GM18873 (cell line): ENCODE measurements around the gene SLC2A9.

Source experiments
- ATAC-seq: cut with Tn5 transposase; IDR thresholded peaks from one replicate; pipeline ENCODE4 v1.9.1; 2021; ENCODE audit warnings: mild to moderate bottlenecking, moderate library complexity, moderate number of reproducible peaks; ENCODE audit not compliant: unreplicated experiment, low FRiP score

The SLC2A9 gene

DNA sequence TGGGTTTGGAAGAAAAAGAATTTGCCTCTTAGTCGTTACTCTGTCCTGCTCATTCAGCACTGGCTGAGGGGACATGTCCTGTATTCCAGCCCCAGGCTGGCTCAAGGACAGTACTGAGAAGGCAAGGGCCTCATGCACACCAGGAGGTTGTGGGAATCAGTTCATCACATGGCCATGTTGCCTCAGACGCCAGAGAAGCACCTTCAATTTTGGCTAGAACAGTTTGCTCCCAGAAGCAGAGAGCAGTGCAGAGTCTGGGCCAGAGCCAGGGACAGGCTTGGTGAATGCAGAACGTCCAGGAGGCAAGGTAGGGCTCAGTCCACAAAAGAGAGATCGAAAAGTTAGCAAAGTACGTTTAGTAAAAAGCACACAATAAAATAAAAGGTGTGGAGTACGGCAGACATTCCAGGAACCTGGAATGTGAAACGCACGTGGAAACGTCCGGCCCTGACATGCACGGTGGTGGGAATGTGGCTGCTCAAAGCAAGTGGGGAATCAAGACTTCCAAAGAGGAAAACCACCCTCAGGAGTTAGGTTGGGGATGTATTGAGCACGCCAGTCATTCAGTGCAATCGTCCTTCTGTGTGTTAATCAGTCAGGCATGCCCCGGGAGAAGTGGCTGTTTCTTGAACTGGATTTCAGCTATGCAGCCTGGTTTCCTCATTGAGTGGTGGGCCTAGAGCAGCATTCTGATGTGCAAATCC, 1.2 kb upstream of the SLC2A9 start:
- ATAC-seq = no peak

DNA sequence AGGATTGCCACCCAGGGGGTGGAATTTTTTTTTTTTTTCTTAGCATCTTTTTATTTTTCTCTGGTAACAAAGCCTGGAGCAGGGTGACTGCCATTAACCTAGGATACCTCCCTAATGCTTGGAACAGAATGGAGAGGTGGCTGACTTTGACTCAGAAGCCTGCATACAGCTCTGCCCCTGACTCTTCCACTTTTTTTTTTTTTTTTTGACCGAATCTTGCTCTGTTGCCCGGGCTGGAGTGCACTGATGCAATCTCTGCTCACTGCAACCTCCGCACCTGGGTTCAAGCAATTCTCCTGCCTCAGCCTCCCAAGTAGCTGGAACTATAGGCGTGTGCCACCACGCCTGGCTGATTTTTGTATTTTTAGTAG, 341 bp upstream of the SLC2A9 start:
- no peak for ATAC-seq

DNA sequence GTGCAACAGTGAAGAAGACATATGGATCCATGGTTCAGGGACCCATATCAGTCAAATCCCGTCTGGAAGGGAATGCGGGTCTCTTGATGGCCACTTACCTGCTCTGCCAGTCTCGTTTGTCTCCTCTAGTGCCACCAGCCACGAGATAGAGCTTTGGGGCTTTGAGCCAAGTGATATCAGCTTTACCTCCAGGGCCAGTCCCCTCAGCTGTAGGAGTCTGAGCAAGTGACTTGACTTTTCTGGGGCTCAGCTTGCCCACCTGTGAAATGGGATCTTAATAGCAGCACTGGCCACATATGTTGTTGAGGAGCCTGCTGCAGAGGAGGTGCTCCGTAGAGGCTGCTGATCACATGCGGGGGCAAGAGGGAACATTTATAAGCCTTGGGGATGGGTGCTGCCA, 1.2 kb downstream of the SLC2A9 start:
- ATAC-seq = no peak

DNA sequence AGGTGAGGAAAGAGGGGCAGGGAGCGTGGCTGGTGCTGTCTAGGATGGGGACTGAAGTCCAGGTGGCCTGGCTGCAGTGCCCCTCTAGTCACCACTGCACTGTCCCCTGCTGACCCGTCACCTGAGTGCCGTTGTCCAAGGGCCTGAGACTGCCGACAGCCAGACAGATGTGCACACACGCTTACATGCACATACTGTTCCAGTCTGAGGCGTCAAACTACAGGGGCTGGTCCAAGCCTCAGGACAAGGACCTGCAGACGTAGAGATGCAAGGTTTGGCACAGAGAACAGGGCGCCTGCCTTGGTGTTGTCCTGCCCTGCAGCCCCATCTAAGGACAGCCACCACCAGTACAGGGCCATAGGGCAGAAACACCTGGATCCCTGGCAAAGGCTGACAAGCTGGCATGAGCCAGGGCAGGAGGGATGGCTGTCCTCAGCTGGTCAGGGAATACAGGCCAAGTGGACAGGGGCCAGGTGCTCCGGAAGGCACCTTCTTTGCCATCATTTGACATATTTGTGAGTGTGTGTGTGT, 1.7 kb downstream of the SLC2A9 start:
- ATAC-seq = no peak

DNA sequence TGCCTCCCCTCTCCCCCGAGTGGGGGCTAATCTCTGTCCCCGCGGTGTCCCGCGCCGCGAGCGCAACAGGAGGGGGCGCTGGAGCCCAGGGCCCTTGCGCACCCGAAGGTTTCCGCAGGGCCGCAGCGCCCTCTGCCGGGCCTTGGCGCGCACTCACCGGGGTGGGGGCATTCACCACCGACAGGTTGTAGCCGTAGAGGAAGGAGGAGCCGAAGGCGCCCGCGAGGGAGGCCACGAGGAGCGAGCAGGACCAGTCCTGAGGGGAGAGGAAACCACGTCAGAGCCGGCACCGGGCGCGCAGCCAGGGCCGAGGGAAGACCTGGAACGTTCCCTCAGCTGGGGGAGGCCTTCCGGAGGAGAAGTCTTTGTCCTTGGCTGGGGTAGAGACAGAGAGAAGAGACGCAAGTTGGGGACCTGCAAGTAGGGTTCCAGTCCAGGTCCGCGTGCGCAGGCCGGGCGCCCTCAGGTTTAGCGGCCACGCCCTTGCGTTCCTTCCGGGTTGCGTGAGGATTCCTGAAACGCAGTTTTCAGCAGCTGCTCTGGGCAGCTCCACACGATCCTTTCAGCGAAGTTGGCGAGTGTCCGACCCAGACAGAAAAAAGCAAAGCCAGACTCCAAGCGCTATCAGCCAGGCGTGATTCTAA, 2.4 kb downstream of the SLC2A9 start:
- peak; percentile 94 for ATAC-seq

DNA sequence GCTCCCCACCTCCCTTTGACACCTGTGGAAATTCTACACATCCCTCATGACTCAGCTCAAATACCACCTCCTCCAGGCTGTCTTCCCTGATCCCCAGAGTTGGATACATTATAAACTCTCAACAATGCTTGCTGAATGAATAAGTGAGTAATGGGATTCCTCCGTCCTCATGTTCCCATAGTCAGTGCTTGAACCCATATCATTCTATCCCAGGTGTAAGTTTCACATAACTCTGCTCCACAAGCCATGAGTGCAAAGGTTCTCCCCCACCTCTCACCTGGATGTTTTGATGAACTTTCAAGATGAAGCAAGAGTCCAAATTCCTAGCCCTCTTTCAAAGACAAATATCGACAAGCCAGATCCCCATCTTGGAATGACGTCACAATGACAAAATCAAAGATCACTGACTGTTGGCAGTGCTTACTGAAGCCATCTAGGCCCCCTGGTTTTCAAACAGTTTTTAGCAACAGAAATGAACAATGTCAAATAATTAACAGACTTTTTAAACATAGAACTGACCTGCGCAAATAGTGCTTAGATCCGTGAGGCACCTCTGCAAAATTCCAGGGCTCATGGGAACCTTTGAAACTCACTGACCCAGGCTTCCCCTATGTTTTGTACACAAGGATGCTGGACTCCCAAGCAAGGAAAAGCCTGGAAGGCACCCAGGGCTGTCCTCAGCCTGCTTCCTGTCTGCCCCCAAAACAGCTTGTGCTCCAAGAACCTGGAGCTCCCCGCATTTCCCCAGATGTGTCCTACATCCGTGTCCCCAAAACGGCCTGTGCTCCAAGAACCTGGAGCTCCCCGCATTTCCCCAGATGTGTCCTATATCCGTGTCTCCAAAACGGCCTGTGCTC, 4.0 kb downstream of the SLC2A9 start:
- no peak for ATAC-seq

DNA sequence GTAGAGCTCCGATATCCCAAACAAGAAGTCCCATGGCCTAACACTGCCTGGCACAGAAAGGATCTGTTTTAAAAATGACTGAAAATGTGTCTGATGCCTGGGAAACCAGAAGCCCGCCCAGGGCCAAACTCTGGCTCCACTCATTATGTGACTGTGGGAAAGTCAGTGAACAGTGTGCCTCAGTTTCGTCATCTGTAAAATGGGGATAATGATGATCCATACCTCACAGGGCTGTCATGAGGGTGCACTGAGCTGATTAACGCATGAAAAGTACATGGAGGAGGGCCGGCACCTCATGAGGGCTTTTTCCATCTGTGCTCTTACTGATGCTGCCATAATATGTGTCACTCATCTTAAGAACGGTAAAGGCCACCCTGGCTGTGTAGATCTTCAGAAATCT, 5.1 kb downstream of the SLC2A9 start:
- ATAC-seq = no peak

DNA sequence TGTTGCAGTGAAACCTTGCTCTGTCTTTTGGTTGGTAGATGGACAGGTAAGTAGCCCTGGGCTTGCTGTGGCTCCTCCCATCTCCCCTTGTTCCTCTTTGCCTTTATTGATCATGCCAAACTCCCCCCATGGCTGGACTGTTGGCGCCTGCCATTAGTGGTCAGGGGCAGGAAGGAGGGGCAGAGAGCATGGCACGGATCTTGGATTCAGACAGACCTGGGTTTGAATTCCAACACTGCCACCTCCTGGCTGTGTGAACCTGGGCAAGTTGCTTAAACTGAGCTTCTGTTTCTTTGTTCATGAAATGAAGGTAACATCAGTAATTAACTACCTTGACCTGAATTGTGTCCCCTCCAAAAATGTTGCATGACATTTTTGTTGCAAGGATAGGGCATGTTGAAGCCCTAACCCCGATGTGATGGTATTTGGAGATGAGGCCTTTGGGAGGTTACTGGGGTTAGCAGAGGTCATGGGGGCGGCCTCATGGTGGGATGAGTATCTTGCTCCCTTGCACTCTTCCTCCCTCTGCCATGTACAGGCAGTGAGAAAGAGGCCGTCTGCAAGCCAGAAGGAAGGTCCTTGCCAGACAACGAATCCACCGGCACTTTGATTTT, 6.0 kb downstream of the SLC2A9 start:
- ATAC-seq = no peak

DNA sequence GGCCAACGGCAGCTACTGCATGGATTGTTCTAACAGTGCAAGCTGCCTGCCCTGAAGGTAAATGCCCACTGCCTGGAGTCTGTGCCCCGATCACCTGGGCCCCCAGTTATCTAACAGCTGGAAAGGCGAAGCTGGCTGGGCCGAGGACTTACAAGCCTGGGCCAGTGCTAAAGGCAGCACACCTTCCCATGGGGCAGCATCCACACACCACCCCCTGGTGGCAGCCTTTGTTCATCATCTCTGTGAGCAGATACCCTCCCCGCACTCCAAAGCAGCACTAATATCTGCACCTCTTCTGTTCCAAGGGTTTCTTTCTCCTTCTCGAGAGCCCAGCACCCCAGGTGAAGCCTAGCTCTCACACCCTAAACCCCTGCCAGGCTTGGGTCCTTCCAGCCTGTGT, 7.6 kb downstream of the SLC2A9 start:
- peak; percentile 53 for ATAC-seq

DNA sequence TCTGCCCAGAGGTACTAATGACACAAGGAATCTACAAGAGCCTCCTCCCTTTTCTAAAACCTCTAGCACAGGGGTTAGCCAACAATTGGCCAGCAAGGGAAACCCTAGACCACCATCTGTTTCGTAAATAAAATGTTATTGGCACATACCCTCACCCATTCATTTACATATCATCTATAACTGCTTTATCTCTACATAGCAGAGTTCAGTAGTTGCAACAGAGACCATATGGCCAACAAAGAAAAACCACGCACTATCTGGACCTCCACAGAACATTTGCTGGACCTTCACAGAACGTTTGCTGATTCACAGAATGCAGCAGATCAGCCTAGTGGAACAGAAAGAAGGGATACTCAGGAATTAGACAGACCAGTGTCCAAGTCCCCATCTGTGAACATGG, 9.4 kb downstream of the SLC2A9 start:
- ATAC-seq = no peak

DNA sequence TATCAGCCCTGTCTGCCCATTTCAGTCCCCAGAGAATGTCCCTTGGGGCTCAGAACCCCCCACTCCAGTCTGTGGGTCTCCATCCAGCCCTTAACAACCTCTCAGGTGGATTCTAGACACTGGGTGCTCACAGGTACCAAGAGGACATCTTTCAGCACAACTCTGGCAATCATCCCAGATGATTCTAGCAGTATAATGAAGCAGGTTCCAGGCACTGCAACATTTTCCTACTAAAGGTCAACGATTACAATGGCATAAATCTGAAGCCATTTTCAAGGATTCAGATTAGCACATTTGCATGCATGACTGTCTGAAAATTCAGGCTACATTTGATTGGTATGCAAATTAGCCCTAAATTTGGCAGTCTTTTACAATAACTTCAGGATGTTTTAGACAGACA, 10.0 kb downstream of the SLC2A9 start:
- no peak for ATAC-seq

DNA sequence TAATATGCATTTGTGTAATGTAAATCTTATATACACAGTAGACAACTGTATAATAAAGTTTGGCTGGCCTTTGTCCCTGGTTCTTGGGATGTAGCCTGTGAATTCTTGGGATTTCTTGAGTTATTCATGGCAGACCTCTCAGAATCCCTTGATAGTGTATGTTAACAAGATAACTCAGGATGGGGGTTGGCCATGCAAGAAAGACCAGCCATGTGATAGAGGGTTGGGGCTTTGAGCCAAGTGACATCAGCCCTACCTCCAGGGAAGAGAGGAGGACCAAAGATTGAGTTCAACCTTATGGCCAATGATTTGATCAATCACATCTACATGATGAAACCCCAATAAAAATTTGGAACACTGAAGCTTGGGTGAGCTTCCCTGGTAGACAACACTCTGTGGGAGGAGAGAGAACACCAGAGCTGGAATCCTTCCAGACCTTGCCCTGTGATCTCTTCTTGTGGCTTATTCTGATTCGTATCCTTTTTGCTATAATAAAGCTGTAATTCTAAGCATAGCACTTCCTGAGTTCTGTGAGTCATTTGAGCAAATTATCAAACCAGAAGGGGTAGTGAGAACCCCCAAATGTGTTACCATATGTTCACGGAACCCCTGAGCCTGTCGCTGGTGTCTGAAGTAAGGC, 11.3 kb downstream of the SLC2A9 start:
- no peak for ATAC-seq

DNA sequence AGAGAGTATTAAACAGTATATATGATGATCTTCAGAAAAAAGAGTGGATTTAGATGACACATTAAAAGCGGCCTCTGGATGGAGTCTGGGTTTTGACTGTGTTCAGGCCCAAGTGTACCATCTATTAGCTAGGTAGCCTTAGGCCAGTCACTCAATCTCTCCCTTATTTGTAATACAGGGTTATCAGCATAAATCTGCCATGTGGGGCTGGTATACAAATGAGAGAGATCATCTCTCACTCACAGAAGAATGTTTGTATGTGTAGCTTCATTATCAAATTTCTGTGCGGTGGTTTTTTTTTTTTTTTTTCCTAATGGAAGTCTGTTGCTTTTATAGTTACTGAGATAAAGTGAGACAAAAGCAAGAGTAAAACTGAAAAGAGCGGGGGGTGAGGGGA, 12.7 kb downstream of the SLC2A9 start:
- no peak for ATAC-seq

DNA sequence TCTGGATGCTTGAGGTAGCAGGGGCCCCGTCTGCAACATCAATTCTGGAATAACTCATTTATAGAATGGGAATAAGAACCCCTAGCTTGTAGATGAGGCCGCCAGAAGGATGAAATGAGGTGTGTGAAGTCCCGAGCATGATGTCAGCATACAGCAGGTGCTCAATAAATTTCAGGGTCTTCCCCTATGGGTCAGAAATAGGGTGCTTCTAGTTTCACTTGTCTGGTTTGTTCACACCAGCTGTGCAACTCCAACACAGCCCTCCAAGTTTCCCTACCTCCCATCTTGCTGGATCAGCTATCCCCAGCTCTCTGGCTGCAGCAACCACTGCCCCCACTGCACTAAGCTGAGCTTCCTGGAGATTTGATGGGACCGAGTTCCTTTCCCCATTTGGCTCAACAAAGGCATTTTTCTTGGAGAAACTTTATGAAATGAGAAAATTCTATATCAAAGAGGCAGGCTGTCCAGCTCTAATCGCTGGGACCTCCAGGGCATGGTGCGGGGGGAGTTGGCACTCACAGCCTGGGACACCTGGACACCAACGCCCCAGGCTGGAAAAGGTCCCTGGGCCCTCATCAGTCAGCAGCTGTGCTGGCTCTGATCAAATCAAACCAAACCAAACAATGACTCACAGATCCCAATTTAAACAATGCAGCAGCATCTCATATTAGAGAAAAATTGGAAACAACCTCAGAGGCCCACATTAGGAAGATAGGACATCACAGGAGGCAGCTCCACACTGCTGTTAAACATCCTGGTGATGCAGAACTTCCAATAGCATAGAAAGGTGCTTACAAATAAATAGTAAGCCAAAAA, 13.3 kb downstream of the SLC2A9 start:
- ATAC-seq = peak; percentile 44

DNA sequence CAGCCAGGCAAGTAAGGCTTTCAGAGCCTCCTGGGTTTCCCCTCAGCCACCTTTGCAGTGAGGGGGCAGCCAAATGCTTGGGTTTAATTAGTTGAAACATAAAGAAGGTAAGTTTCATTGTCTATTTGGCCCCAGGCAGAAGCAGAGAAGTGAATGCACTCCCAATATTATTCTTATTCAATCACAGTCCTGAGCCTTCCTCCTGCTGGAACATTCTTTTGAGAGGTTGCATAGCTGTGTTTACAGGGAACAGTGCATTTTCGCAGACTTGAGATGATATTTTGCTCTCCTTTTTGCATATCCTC, 13.9 kb downstream of the SLC2A9 start:
- ATAC-seq = peak; percentile 32

DNA sequence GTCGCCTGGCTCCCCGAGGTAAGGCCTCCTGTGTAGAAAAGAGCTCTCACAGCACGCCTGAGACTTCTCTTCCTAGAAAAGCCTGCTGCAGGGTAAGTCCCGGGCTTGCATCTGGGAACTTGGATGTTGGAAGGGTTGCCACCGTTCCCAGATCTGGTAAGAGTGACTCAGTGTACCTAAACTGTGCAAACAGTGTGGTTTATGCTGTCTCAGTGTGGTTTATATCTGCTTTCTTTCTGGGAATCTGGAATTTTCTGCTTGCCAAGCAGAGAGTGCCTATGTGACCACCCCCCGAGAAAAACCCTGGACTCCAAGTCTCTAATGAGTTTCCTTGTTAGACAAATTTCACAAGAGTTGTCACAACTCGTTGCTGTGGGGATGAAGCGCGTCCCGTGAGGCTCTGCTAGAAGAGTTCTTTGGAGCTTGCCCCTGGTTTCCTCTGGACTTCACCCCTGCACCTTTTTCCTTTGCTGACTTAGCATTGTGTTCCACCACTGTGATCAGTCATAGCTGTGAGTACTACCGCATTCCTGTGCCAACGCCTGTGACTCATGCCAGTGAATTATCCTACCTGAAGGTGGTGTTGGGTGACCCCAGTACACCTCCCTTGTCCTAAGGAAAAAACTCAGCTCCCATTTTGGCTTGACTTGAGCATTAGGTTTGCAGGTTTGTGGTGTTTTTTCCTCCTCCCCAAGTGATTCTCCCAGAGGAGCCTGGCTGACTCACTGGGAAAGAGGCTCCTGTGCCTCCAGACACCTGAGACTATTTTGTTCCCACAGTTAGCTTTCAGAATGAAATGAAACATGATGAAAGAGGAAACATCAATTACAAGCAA, 14.5 kb downstream of the SLC2A9 start:
- no peak for ATAC-seq

DNA sequence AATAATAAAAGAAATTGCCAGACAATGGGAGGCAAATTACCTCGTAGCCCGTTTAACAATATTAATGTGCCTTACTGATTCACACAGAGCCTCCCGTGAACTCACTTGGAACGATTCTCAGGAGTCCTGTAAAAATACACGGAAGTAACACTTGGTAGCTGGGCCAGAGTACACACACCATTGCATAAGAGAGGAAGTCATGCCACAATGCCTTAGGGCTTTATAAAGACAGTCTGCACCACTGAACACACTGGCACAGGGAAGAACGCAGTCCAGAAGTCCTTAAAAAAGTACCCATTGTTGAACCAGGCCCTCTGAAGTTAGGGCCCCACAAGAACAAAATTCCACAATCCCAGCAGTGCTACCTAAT, 15.1 kb downstream of the SLC2A9 start:
- no peak for ATAC-seq

DNA sequence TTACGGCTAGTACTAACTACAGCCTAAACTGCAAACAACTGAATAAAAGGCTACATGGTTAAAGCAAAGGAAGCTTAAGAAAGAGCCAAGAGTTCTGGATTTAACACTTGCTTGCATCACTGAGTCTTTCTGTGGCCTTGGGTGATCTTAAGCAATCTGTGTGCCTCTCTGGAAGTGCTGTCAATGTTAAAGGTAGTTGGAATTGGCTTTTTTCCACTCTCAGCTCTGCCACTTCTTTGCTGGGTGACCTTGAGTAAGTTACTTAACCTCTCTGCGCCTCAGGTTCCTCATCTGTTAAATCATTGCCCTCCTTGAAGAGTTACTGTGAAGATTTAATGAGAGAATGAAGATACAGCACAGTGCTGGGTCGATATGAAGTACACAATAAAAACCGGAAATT, 15.7 kb downstream of the SLC2A9 start:
- no peak for ATAC-seq

DNA sequence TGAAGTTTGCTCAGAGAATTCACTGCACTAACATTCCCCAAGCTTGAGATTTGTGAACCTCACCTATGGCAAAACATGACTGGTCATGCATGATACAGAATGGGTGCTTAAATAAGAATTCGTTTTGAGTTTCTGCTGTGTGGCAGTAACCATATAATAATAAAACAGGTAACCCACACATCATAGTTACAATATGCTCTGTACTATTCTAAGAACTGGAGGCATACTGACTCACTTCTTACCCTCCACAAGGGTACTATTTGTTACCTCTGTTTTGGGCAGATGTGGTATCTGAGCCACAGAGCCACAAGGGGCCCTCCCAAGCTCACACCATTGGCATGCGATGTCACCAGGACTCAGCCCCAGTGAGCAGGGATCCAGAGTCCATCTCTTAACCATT, 17.6 kb downstream of the SLC2A9 start:
- peak; percentile 40 for ATAC-seq
